ENCODE measurements around the gene PHACTR1.

- no peak for TF ChIP-seq CTCF (IDR thresholded peaks at IDR 0.05)
- no peak for TF ChIP-seq POLR2A (IDR thresholded peaks at IDR 0.05)
Observed at GRCh38 chr6:13066050-13066449, 349.5 kb downstream of the PHACTR1 start.

Data from testis (tissue), 2 donors.